Endothelial cell of umbilical vein (primary cell): ENCODE results near the gene RIPOR1. TPM values are rescaled to one million over a fixed set of nuclear protein-coding genes. Genes with fewer than 3 reads are reported as not detected.
A peak's percentile ranks its signal among the peaks of the same experiment; 100 is the strongest.

Experiments
- BruUV-seq: library from RNA; stranded (reverse); fragments of 400-500 nt; replicated peaks from 2 replicates; lab custom pipeline; 2021; lab: Mats Ljungman, UMichigan
- CTCF ChIA-PET: fragments of 300-600, 350-600 bp; sonication (Branson Sonifier 250); formaldehyde crosslinking; loops from one replicate; lab custom pipeline; 2021; ENCODE audit warnings: antibody characterized with exemption, inconsistent platforms; lab: Charles Lee
- POLR2A ChIA-PET: fragments of 300-600, 350-600 bp; sonication (Branson Sonifier 250); formaldehyde crosslinking; loops from one replicate; lab custom pipeline; 2021; ENCODE audit warnings: antibody characterized with exemption, inconsistent platforms; lab: Charles Lee
- DNase-seq: peaks from one replicate; pipeline ENCODE4 v3.0.0-alpha.2; 2011; ENCODE audit warnings: low read depth, low spot score
- FAIRE-seq: peaks from 2 replicates; lab custom pipeline; 2011; peaks lifted over from hg19 to GRCh38; lab: Jason Lieb, UNC
- H2AFZ ChIP-seq: 2 replicates; pipeline ENCODE4 v1.6.0; 2012; ENCODE audit warnings: low read depth, low read length, control low read depth, inconsistent platforms
- H3K27ac ChIP-seq: 2 replicates; pipeline ENCODE4 v1.5.1; 2011; ENCODE audit warnings: low read depth, mild to moderate bottlenecking, control low read depth, low read length, moderate library complexity; ENCODE audit not compliant: insufficient read depth
- H3K27me3 ChIP-seq, 2 experiments: 2 replicates each; pipeline versions ENCODE4 v1.6.0 to v1.6.1; 2011; ENCODE audit warnings: low read length in 2 of 2, mixed read lengths in 1 of 2; ENCODE audit not compliant: control insufficient read depth in 2 of 2, insufficient read depth in 2 of 2
- H3K36me3 ChIP-seq, 2 experiments: 2 replicates in 1 of 2; 3 replicates in 1 of 2; pipeline ENCODE4 v1.5.1; 2011; ENCODE audit warnings: low read length in 2 of 2, mild to moderate bottlenecking in 1 of 2, moderate library complexity in 1 of 2; ENCODE audit not compliant: control insufficient read depth in 2 of 2, insufficient read depth in 2 of 2; ENCODE audit errors: extremely low read depth in 1 of 2
- H3K4me1 ChIP-seq: 3 replicates; pipeline ENCODE4 v1.5.1; 2011; ENCODE audit warnings: mild to moderate bottlenecking, low read length; ENCODE audit not compliant: control insufficient read depth, insufficient read depth; ENCODE audit errors: extremely low read depth
- H3K4me2 ChIP-seq: 2 replicates; pipeline ENCODE4 v1.6.1; 2011; ENCODE audit warnings: low read length, control low read depth, mixed read lengths; ENCODE audit not compliant: insufficient read depth
- H3K4me3 ChIP-seq, 3 experiments: fragments of 200-600 bp in 1 of 3; sonication (generic), shearing (Covaris generic) in 1 of 3; replicated peaks in 1 of 3; 2 replicates each; pipeline ENCODE4 v1.5.1; 2011 to 2016; ENCODE audit warnings: control low read depth in 3 of 3, low read length in 3 of 3, mild to moderate bottlenecking in 2 of 3, inconsistent platforms in 1 of 3, low read depth in 1 of 3, moderate library complexity in 1 of 3; ENCODE audit not compliant: insufficient read depth in 1 of 3
- H3K79me2 ChIP-seq: 2 replicates; pipeline ENCODE4 v1.6.0; 2012; ENCODE audit warnings: low read length, inconsistent platforms; ENCODE audit not compliant: control insufficient read depth, insufficient read depth
- H3K9ac ChIP-seq: replicated peaks from 2 replicates; pipeline ENCODE3; 2011; ENCODE audit warnings: low read length, control low read depth; ENCODE audit not compliant: insufficient read depth; ENCODE audit errors: extremely low read depth
- H3K9me1 ChIP-seq: replicated peaks from 3 replicates; pipeline ENCODE4 v1.6.0; 2011; ENCODE audit warnings: mild to moderate bottlenecking, low read length; ENCODE audit not compliant: control insufficient read depth, insufficient read depth; ENCODE audit errors: extremely low read depth
- H3K9me3 ChIP-seq: replicated peaks from 2 replicates; pipeline ENCODE4 v1.5.1; 2012; ENCODE audit warnings: low read length, inconsistent platforms; ENCODE audit not compliant: control insufficient read depth, insufficient read depth
- H4K20me1 ChIP-seq: replicated peaks from 2 replicates; pipeline ENCODE3; 2011; ENCODE audit warnings: mild to moderate bottlenecking, low read length; ENCODE audit not compliant: control insufficient read depth, insufficient read depth; ENCODE audit errors: extremely low read depth
- EZH2 ChIP-seq: IDR thresholded peaks from 2 replicates; pipeline ENCODE4 v1.6.1; 2012; ENCODE audit warnings: borderline replicate concordance, low read depth, mild to moderate bottlenecking, moderate library complexity, low read length, inconsistent platforms; ENCODE audit not compliant: severe bottlenecking
- FOS ChIP-seq: IDR thresholded peaks from 2 replicates; pipeline ENCODE4 v1.6.1; 2011; ENCODE audit warnings: mild to moderate bottlenecking, low read length, moderate library complexity, borderline replicate concordance; ENCODE audit not compliant: insufficient read depth
- JUN ChIP-seq: IDR thresholded peaks from 2 replicates; pipeline ENCODE4 v1.6.1; 2011; ENCODE audit warnings: borderline replicate concordance, low read depth; ENCODE audit not compliant: insufficient read length, insufficient read depth
- POLR2AphosphoS5 ChIP-seq: IDR thresholded peaks from 2 replicates; pipeline ENCODE4 v1.6.1; 2012; ENCODE audit warnings: low read depth, mild to moderate bottlenecking, control low read depth, low read length, moderate library complexity; ENCODE audit not compliant: insufficient read depth
- dilution Hi-C: fragments of 300-500 bp; cut with MboI; formaldehyde crosslinking; loops from one replicate; pipeline ENCODE4 v1.15.0; 2019; ENCODE audit warnings: low sequenced_read_pairs; ENCODE audit not compliant: extremely low pct_ligation_motif_present
- intact Hi-C: fragments of 100-400 bp; cut with micrococcal nuclease; formaldehyde crosslinking; loops from one replicate; pipeline ENCODE4 v1.10.0; 2022
- polyA plus RNA-seq, 4 experiments: library from polyadenylated mRNA; depleted of rRNA in 3 of 4; stranded (reverse) in 3 of 4; unstranded in 1 of 4; fragments of >200 nt; gene quantifications; 2 replicates each; pipeline versions ENCODE4 v1.2.1 to v1.2.3, GENCODE V29; 2011 to 2012; ENCODE audit warnings: missing spikeins in 1 of 4
- total RNA-seq: library from RNA; stranded (reverse); gene quantifications from 2 replicates; pipeline ENCODE4 v1.2.3, GENCODE V29; 2021
- TF ChIP-seq, protein P1 (sequence below), 2 donors: IDR thresholded peaks; 1 replicate in 1 of 2; 2 replicates in 1 of 2; pipeline ENCODE4 v1.5.1; 2011; ENCODE audit warnings: low read length in 2 of 2, mild to moderate bottlenecking in 2 of 2, moderate library complexity in 2 of 2, control low read depth in 1 of 2, inconsistent platforms in 1 of 2, low read depth in 1 of 2; ENCODE audit not compliant: insufficient read depth in 1 of 2; ENCODE audit errors: extremely low read depth in 1 of 2

Gene RIPOR1
- total and polyA plus RNA-seq, 2 donors (not counting 3 experiments of a cell fraction or from before 2014, with no cell fraction given): 45.3 to 144 TPM

DNA sequence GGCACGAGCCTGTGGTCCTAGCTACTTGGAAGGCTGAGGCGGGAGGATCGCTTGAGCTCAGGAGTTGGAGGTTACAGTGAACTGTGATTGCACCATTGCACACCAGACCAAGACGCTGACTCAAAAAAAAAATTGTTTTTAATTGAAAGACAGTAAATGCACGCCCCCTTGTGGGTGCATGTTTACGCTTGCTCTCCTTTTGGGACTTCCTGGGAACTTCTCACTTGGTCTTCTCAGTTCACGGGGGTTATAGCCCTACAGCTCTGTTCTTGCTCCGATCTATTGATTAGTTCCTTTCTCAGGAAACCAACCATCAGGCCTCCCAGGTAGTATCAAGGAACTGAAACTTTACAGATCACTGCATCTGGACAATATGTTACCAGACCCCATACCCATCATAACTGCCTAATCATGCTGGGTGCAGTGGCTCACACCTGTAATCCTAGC is 14.2 kb upstream of the RIPOR1 start:
- Histone ChIP-seq H3K9me1 (no peaks in the 10 kb centered on the region), H3K27ac (no peak overlapping the region), H3K27me3 (no peaks in the 10 kb centered on the region), H3K4me3 (no peak overlapping the region), H3K9ac (no peak overlapping the region), H3K79me2 (no peaks in the 10 kb centered on the region), H3K4me1 (peaks cover 13% of the 10 kb centered on the region), H3K9me3 (no peaks in the 10 kb centered on the region), H3K36me3 (no peaks in the 10 kb centered on the region), H3K4me2 (no peak overlapping the region), H2AFZ (no peak overlapping the region), H4K20me1 (no peaks in the 10 kb centered on the region)
- TF ChIP-seq FOS: no peak
- TF ChIP-seq, protein P1, sequence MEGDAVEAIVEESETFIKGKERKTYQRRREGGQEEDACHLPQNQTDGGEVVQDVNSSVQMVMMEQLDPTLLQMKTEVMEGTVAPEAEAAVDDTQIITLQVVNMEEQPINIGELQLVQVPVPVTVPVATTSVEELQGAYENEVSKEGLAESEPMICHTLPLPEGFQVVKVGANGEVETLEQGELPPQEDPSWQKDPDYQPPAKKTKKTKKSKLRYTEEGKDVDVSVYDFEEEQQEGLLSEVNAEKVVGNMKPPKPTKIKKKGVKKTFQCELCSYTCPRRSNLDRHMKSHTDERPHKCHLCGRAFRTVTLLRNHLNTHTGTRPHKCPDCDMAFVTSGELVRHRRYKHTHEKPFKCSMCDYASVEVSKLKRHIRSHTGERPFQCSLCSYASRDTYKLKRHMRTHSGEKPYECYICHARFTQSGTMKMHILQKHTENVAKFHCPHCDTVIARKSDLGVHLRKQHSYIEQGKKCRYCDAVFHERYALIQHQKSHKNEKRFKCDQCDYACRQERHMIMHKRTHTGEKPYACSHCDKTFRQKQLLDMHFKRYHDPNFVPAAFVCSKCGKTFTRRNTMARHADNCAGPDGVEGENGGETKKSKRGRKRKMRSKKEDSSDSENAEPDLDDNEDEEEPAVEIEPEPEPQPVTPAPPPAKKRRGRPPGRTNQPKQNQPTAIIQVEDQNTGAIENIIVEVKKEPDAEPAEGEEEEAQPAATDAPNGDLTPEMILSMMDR (IDR thresholded peaks at IDR 0.05; ENCODE audit: extremely low read depth in 1 of 2, insufficient read depth in 1 of 2, low read depth in 1 of 2, low read length in 2 of 2): peak; percentile 58 to 68
- intact Hi-C loops: loop anchor here (1.0 to 2.0 kb wide), 3 partner anchors 20 to 86 kb away; partner anchors contain the start of gene ATP6V0D1
- peak; percentile 66 for DNase-seq
- dilution Hi-C loops: no loop called here
- BruUV-seq: no TSS peak
- CTCF ChIA-PET: interaction anchor here (0.6 to 10.0 kb wide), 19 partner anchors 9 to 559 kb away, joined by 3 to 247 read pairs (median 4); partner anchors contain the start of genes ACD, AGRP, ATP6V0D1 and CARMIL2
- peak; percentile 84 for FAIRE-seq
- POLR2A ChIA-PET: no interaction called here

DNA sequence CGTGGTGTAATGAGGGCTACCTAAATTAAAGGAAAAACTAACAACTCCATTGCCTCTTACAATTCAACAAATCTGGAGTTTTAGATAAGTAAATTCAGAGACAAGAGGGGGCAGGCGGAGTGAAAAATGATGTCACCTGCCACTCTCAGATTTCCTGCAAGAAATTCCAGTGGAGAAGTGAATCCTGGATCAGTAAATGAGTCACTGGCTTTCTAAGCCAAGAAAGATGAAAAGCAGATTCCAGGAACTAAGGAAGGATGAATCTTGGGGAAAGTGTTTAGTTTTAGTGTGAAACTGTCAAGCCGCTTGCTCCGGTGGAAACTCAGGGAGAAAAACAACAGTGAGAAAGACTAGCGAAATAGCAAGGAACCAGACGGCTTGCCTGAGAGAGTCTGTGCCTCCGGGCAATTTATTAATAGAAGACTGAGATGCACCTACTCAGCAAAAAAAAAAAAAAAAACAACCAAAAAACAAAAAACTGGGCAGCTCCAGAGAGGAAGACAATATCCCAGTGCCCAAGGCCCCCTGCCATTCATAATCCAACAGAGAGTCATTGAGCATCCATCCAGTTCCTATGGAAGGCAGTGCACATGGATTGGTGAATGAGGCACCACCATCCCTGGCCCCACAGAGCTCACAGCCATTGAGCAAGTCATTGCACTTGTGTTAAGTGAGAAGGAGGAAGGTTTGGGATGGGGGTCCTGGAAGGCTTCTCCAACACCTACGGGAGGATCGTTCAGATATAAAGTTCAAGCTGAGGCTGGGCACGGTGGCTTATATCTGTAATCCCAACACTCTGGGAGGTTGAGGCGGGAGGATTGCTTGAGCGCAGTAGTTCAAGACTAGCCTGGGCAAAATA is 12.1 kb upstream of the RIPOR1 start:
- intact Hi-C loops (no loop called here), dilution Hi-C loops (no loop called here)
- H3K9me3 ChIP-seq: no peaks in the 10 kb centered on the region
- peak overlapping the region; percentile 4 for H3K9ac ChIP-seq
- BruUV-seq: no TSS peak
- no peaks in the 10 kb centered on the region for H4K20me1 ChIP-seq
- H3K36me3 ChIP-seq: no peaks in the 10 kb centered on the region
- H3K79me2 ChIP-seq: no peaks in the 10 kb centered on the region
- TF ChIP-seq EZH2: no peak
- peak; percentile 81 for TF ChIP-seq JUN
- TF ChIP-seq POLR2AphosphoS5: no peak
- TF ChIP-seq FOS: peak; percentile 82
- DNase-seq: peak; percentile 67
- H3K4me2 ChIP-seq: peak overlapping the region; percentile 32
- CTCF ChIA-PET: interaction anchor here (1.4 to 10.0 kb wide), 6 partner anchors 11 to 89 kb away, joined by 5 to 247 read pairs (median 24); partner anchors contain the start of genes AGRP and ATP6V0D1
- peaks cover 13% of the 10 kb centered on the region for H3K4me1 ChIP-seq
- peak; percentile 92 for FAIRE-seq
- no peak overlapping the region for H2AFZ ChIP-seq
- H3K27ac ChIP-seq: peak overlapping the region; percentile 25
- no peaks in the 10 kb centered on the region for H3K9me1 ChIP-seq
- no peak overlapping the region for H3K4me3 ChIP-seq
- POLR2A ChIA-PET: no interaction called here
- no peaks in the 10 kb centered on the region for H3K27me3 ChIP-seq
